ENCODE measurements around the gene NRXN3. TPM values are rescaled to one million over a fixed set of nuclear protein-coding genes. Genes with fewer than 3 reads are reported as not detected.

Gene NRXN3
- total and polyA plus RNA-seq, 8 donors: 1.3 to 7.6 (median 1.5) TPM

GRCh38 chr14:79166171-79166570 lies 996.0 kb downstream of the NRXN3 start:
- Histone ChIP-seq H3K27me3 (no peaks in the 10 kb centered on the region), H3K4me1 (no peaks in the 10 kb centered on the region), H3K4me3 (no peak overlapping the region), H3K27ac (no peak overlapping the region), H3K36me3 (no peaks in the 10 kb centered on the region), H3K9me3 (no peaks in the 10 kb centered on the region)
- ATAC-seq (no peak), DNase-seq (no peak)
- TF ChIP-seq, protein P1, sequence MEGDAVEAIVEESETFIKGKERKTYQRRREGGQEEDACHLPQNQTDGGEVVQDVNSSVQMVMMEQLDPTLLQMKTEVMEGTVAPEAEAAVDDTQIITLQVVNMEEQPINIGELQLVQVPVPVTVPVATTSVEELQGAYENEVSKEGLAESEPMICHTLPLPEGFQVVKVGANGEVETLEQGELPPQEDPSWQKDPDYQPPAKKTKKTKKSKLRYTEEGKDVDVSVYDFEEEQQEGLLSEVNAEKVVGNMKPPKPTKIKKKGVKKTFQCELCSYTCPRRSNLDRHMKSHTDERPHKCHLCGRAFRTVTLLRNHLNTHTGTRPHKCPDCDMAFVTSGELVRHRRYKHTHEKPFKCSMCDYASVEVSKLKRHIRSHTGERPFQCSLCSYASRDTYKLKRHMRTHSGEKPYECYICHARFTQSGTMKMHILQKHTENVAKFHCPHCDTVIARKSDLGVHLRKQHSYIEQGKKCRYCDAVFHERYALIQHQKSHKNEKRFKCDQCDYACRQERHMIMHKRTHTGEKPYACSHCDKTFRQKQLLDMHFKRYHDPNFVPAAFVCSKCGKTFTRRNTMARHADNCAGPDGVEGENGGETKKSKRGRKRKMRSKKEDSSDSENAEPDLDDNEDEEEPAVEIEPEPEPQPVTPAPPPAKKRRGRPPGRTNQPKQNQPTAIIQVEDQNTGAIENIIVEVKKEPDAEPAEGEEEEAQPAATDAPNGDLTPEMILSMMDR (IDR thresholded peaks at IDR 0.05): no peak
- intact Hi-C loops (cut with DNase I): no loop called here

DNA sequence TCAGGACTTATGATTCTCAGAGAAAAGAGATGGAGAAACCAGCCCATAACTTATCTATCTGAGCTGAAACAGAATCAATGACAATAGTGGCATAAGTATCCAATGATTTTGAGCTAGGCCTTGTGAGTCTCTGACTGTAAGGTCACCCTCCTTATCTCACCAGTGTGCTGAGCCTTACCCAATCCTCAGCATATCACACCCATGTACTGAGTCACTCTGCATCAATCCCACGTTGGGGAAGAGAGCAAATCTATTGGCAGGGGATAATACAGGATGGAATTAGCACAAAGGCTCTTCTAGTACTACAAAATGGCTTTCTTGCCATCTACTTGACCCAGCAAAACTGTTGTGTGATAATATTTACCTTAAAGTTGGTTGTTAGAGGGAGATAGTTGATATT lies 997.8 kb downstream of the NRXN3 start:
- Histone ChIP-seq H3K27me3 (no peaks in the 10 kb centered on the region), H3K4me3 (no peak overlapping the region), H3K9me3 (no peaks in the 10 kb centered on the region), H3K4me1 (no peaks in the 10 kb centered on the region), H3K36me3 (no peaks in the 10 kb centered on the region), H3K27ac (no peak overlapping the region)
- TF ChIP-seq, protein P1 (IDR thresholded peaks at IDR 0.05): no peak
- no peak for DNase-seq
- no peak for ATAC-seq
- intact Hi-C loops (cut with DNase I): no loop called here

GRCh38 chr14:79175671-79176070 lies 1005.5 kb downstream of the NRXN3 start:
- intact Hi-C loops (cut with DNase I): no loop called here
- ATAC-seq (no peak), DNase-seq (peak in 2 of 4 donors; percentile 84 to 91)
- Histone ChIP-seq H3K27me3 (no peaks in the 10 kb centered on the region), H3K4me1 (no peaks in the 10 kb centered on the region), H3K4me3 (no peak overlapping the region), H3K27ac (no peak overlapping the region), H3K9me3 (no peaks in the 10 kb centered on the region), H3K36me3 (no peaks in the 10 kb centered on the region)
- TF ChIP-seq, protein P1 (IDR thresholded peaks at IDR 0.05): no peak

GRCh38 chr14:79177106-79177505 lies 1006.9 kb downstream of the NRXN3 start:
- DNase-seq: no peak
- H3K36me3 ChIP-seq: no peaks in the 10 kb centered on the region
- no peak overlapping the region for H3K4me3 ChIP-seq
- no peaks in the 10 kb centered on the region for H3K9me3 ChIP-seq
- H3K27me3 ChIP-seq: no peaks in the 10 kb centered on the region
- H3K4me1 ChIP-seq: no peaks in the 10 kb centered on the region
- TF ChIP-seq, protein P1 (IDR thresholded peaks at IDR 0.05): no peak
- intact Hi-C loops (cut with DNase I): no loop called here
- ATAC-seq: no peak
- no peak overlapping the region for H3K27ac ChIP-seq

GRCh38 chr14:79178719-79179118 lies 1008.5 kb downstream of the NRXN3 start:
- Histone ChIP-seq H3K36me3 (no peaks in the 10 kb centered on the region), H3K4me3 (no peak overlapping the region), H3K27ac (no peak overlapping the region), H3K4me1 (no peaks in the 10 kb centered on the region), H3K27me3 (no peaks in the 10 kb centered on the region), H3K9me3 (no peaks in the 10 kb centered on the region)
- DNase-seq (no peak), ATAC-seq (no peak)
- intact Hi-C loops (cut with DNase I): no loop called here
- TF ChIP-seq, protein P1 (IDR thresholded peaks at IDR 0.05): no peak

Data from left lung (tissue), 10 donors.